ENCODE data around the gene BEND3.
A peak's percentile ranks its signal among the peaks of the same experiment; 100 is the strongest.
"Not testable (repeated sequence)": the region's sequence is repeated elsewhere in the genome, so short reads cannot be mapped to it uniquely, and the experiment has no call there.

BEND3 gene

DNA sequence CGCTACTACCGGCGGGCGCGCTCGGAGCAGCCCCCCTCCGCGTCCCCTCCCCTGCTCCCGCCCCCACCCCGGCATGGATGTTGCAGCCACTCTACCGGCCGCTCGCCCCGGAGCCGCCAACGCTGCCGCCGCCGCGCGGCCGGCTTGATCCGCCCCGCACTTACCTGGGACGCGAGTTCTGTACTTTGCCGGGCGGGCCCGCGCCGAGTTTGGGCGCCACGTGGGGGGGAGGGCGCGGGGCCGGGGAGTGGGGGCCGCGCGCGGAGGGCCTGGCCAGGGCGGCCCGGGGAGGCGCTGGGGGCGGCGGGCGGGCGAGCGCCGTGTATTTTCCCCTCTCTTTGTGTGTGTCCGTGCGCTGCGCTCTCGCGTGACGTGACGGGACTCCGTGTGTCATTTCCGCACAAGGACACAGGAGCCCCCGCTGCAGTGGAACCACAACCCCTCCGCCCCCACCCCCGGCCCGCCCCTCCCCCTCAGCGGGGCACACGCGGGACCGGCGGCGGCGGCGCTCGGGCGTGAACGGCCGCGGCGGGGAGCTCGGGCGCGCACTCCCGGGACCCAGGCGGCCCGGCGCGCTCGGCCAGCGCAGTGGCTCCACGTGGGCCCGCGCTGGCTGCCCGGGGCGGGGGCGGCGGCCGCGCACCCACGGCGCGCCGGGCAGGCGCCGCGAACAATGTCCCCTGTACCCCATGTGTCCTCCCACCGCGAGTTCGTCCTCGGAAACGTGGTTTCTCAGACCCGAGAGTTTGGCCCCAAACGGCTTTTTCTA, at the start of gene BEND3:
Gene BEND3, minus strand, starts transcription at position 590 of the 769 bp plus-strand sequence. CDS start 16,230 bp downstream, outside the sequence.
- peak; percentile 50 for DNase-seq (ENCODE audit: low read depth)
- peak within 1 kb of the TSS; percentile 58 for H3K4me3 ChIP-seq (ENCODE audit: low read length)
- TF ChIP-seq, protein P1, sequence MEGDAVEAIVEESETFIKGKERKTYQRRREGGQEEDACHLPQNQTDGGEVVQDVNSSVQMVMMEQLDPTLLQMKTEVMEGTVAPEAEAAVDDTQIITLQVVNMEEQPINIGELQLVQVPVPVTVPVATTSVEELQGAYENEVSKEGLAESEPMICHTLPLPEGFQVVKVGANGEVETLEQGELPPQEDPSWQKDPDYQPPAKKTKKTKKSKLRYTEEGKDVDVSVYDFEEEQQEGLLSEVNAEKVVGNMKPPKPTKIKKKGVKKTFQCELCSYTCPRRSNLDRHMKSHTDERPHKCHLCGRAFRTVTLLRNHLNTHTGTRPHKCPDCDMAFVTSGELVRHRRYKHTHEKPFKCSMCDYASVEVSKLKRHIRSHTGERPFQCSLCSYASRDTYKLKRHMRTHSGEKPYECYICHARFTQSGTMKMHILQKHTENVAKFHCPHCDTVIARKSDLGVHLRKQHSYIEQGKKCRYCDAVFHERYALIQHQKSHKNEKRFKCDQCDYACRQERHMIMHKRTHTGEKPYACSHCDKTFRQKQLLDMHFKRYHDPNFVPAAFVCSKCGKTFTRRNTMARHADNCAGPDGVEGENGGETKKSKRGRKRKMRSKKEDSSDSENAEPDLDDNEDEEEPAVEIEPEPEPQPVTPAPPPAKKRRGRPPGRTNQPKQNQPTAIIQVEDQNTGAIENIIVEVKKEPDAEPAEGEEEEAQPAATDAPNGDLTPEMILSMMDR (IDR thresholded peaks at IDR 0.05; ENCODE audit: insufficient read depth, low read depth, low read length, missing control alignments): no peak

DNA sequence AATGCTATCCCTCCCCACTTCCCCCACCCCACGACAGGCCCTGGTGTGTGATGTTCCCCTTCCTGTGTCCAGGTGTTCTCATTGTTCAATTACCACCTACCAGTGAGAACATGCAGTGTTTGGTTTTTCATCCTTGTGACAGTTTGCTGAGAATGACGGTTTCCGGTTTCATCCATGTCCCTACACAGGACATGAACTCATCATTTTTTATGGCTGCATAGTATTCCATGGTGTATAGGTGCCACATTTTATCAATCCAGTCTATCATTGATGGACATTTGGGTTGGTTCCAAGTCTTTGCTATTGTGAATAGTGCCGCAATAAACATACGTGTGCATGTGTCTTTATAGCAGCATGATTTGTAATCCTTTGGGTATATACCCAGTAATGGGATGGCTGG, 49.0 kb upstream of the BEND3 start:
- DNase-seq (ENCODE audit: low read depth); H3K4me3 ChIP-seq (ENCODE audit: low read length): not testable (repeated sequence)

DNA sequence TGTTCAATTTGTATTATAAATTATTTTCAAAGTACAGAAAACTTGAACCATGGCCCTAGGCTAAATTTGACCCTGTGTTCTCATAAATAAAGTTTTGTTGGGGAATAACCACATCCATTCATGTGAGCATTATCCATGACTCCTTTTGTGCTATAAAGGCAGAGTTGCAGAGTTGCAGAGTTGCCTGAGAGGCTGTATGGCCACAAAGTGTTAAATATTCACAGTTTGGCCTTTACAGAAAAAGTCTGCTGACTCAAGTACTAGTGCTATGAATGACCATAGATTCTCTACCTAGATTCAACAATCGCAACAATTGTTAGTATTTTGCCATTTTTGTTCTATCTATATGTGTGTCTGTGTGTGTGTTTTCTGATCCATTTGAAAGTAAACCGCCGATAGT, 46.2 kb upstream of the BEND3 start:
- DNase-seq (ENCODE audit: low read depth): no peak
- TF ChIP-seq, protein P1 (IDR thresholded peaks at IDR 0.05; ENCODE audit: insufficient read depth, low read depth, low read length, missing control alignments): no peak

DNA sequence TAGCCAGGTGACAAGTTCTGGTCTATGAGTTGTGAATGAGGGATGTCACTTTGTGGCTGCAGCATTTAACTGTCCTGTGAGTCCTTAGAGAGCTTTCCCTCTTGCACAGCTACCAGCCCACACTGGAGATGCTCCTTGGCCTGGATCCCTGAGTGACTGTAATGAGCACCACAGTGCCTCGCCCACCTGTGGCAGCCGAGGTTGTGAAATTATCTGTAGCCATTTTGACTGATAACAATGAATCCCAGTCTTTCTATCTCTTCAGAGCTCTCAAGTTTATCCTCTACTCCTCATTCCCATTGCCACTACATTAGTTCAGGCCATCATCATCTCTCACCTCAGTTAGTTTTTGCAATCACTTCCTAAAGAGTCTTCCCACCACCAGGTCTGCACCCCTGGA, 41.3 kb upstream of the BEND3 start:
- TF ChIP-seq, protein P1 (IDR thresholded peaks at IDR 0.05; ENCODE audit: insufficient read depth, low read depth, low read length, missing control alignments): no peak
- H3K4me3 ChIP-seq (ENCODE audit: low read length): no peak overlapping the region
- DNase-seq (ENCODE audit: low read depth): no peak

More for the DNA sequence above, 46.2 kb upstream of the BEND3 start:
- H3K4me3 ChIP-seq (ENCODE audit: low read length): no peak overlapping the region

DNA sequence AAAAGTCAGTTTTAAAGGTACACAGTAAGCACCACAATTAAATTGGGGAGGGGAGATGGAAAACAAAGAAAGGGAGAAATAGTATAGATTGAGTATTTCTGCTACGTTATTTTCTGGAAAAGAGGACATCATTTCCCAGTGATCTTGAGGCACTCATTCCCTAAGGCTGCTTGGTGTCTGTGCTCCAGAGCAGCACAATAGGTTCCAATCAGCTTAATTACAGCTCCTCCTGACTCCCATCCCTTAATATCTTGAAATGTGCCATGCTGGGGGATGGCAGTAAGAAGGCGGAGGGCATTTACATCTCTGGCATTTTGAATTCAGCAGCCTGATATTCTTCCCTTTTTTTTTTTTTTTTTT, 39.5 kb upstream of the BEND3 start:
- H3K4me3 ChIP-seq (ENCODE audit: low read length): no peak overlapping the region
- no peak for DNase-seq (ENCODE audit: low read depth)
- TF ChIP-seq, protein P1 (IDR thresholded peaks at IDR 0.05; ENCODE audit: insufficient read depth, low read depth, low read length, missing control alignments): no peak

DNA sequence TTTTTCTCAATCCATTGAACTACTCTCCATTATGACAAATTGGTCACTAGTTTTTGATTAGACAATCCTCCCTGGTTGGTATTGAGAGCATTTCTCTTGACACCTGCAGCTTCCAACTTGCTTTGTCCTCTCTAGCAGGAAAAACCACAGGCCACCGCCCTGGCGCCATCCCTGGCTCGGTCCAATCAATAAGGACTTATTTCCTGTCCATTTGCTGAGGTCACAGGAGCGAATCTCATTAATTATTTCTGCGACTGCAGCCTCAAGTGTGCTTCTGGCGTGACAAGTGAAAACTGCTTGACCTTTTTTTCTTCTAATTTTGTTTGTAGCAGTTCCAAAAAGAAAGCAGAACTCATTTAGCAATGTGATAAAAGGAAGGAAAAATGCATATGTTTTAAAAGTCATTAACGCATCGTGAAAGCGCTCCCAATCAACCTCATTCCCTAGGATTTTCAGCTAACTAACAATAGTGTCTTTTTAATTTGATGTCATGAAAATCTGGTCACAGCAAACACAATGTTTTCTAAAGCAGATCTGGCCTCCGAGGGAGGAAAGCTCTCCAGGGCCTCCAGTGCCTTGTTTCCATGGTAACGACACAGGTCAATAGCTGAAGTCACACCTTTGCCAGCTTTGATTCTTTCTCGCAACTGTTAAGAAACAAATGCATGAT, 39.0 kb upstream of the BEND3 start:
- H3K4me3 ChIP-seq (ENCODE audit: low read length): no peak overlapping the region
- TF ChIP-seq, protein P1 (IDR thresholded peaks at IDR 0.05; ENCODE audit: insufficient read depth, low read depth, low read length, missing control alignments): no peak
- DNase-seq (ENCODE audit: low read depth): no peak

DNA sequence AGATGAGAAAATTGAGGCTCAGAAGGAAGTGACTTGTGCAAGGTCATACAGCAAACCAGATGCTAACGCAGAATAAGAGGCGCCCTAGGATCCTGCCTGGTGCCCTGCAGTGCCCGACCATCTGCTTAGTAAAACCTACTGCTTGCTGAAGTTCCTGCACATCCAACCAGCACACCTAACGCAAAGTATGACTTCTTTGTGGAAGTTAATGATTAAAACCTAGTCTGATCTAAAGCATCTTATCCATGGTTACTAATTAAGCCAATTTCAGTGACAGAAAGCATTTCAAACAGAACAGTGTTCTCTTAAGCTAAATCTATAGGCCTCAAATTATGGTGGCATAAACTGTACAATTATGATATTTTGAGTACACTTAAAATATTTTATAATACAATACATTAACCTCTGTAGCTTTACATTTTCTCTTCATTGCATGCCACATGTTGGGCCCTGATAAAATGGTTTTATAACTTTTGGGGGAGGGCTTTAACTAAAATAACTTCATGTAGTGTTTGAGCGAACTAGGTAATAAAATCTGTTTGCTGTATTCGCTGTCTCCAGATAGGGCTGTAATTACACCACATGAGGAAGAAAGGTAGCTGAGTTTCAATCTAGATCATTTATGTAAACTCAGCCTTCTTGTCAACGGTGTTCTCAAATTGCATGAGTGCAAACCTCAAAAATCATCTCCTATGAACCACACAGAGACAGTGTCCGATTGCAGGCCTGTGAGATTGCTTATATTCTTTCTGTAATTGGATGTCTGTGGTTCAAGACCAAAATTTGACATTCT, 37.5 kb upstream of the BEND3 start:
- DNase-seq (ENCODE audit: low read depth): no peak
- TF ChIP-seq, protein P1 (IDR thresholded peaks at IDR 0.05; ENCODE audit: insufficient read depth, low read depth, low read length, missing control alignments): no peak
- H3K4me3 ChIP-seq (ENCODE audit: low read length): no peak overlapping the region

Data from epithelial cell of esophagus (primary cell).